ENCODE data around the gene RNF43.

Gene RNF43

DNA sequence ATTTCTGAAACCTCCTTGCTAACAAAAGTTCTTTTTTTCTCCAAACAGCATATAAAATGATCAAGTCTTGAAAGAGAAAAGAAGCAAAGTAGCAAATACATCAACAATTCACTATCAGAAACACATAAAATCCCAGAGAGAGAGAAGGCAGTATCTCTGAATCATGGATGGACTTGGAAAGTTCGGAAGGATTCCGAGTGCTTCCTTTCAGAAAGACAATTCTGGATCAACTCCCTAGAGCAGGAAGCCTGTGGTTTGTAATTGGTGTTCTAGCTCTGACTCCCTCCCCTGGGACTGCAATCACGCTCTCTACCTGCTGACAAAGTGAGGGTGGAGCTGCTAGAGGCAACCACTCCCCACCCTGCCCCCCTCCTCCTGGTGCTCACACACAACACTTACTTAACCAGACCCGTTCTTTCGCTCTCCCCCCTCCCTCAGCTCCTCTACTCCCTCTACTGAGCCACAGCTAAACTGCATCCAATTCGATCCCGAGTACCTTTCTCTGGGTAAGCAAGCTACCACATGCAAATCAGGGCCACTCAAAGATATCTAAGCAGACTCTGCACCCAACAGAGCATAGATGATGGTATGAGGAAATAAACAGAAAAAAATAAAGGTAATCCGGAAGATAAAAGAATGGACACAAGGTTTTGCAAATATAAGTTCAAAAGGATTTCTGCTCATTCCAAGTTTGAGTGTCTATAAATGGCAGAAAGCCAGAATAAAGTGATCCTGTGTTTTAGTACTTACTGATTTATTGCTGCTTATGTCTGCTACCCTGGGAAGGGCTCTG is at the start of gene RNF43:
Gene RNF43, minus strand, starts transcription at position 235 of the 793 bp plus-strand sequence. CDS start 1,957 bp downstream, outside the sequence.
- DNase-seq, result peak; percentile 98

DNA sequence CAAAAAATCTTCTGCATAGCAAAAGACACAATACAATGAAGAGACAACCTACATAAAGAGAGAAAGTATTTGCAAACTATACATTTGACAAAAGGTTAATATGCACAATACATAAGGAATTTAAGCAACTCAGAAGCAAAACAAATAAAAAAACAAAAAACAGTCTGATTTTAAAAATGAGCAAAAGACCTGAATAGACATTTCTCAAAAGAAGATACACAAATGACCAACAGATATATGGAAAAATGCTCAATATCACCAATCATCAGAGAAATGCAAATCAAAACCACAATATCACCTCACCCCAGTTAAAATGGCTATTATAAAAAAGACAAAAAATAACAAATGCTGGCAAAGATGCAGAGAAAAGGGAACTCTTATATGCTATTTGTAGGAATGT is 38.2 kb upstream of the RNF43 start:
- DNase-seq, result no peak

DNA sequence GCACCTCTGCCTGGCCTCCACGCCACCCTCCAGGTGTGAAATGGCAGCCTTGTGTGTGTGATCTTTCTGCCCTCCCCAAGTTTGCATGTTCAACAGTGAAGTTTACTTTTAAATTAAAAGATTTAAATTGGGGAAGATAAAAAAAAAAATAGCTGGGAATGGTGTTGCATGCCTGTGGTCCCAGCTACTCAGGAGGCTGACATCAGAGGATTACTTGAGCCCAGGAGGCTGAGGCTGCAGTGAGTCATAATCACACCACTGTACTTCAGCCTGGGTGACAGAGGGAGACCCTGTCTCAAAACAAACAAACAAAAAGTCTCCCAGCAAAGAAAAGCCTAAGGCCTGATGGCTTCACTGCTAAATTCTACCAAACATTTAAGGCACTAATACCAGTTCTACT is 35.4 kb upstream of the RNF43 start:
- no peak for DNase-seq

DNA sequence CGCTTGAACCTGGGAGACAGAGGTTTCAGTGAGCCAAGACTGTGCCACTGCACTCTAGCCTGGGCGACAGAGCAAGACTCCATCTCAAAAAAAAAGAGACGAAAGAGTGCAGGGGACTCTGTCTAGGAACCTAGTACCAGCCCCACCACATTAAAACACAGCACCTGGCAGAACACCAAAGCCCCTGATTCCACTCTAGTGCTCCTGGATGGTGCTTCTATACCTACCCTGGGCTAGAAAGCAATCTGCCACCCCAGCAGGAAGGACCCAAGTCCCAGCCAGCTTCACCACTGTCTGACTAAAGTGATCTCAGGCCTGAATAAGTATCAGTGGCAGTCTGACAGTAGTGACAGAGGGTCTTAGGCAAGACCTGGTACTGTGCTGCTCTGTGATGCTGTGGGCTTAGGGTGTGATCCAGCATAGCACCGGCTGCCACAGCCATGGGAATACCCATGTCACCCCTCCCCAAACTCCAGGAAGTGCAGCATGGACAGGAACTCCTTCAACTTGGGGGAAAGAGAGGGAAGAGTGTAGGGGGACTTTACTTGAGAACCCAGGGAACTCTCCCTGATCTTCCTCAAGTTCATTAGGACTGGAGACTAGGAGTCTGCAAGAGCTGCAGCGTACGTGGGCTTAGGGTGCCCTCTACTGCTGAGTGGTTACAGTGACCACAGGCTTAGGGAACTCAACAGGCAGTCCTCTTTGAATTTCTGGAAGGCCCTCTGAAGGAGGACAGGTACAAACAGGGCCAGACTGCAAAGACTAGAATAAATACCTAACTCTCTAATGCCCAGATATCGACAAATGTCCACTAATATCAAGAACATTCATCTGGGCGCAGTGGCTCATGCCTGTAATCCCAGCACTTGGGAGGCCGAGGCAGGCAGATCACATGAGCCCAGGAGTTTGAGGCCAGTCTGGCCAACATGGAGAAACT is 30.0 kb upstream of the RNF43 start:
- DNase-seq, result peak; percentile 89

DNA sequence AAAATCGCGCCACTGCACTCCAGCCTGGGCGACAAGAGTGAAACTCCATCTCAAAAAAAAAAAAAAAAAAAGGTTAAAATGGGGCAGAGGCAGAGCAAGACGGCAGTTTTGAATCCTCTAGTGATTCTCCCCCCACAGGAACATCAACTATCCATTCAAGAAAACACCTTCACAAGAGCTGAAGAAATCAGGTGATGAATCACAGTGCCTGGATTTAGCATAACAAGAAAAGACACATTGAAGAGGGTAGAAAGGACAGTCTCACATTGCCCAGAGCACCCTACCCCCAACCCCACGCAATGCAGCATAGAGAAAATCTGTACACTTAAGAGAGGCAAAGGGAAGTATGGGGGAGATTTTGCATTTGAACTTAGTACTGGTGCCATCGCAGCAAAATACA is 28.8 kb upstream of the RNF43 start:
- DNase-seq, result no peak

DNA sequence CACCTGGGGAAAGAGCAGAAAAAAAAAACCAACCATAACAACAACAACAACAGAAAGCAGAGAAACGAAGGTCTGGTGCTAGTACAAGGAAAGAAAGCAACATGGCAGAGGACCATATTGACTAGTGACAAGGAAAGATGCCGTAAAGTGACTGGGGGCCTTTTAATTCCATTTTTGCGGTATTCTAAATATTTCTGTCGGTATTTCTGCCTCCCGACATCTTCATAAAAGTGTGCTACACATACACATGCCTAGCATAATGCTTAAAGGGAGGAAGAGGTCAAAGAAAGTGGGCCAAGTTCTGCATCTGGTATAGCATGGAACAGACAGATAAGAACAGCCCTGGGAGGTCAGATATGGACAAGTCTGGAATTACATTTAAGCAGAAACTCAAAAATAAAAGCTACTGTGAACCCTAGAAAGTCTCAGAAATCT is 19.5 kb upstream of the RNF43 start:
- DNase-seq, result no peak

DNA sequence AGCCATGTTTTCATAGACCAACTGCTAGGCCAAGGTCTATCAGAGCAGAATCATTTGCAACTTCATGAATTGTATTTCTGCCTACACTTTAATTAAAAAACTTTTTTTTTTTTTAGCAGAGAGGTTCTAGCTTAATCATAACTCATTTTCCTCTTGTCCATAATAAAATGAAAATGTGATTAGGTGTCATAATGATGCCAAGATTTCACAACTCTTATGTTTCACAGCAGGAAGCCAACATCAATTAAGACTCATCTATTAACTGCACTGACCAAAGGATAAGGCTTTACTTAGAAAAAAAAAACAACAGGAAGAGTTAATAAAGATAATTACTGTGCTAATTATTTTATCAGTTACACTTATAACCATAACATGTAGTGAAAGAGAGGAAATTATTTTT is 18.9 kb upstream of the RNF43 start:
- no peak for DNase-seq

DNA sequence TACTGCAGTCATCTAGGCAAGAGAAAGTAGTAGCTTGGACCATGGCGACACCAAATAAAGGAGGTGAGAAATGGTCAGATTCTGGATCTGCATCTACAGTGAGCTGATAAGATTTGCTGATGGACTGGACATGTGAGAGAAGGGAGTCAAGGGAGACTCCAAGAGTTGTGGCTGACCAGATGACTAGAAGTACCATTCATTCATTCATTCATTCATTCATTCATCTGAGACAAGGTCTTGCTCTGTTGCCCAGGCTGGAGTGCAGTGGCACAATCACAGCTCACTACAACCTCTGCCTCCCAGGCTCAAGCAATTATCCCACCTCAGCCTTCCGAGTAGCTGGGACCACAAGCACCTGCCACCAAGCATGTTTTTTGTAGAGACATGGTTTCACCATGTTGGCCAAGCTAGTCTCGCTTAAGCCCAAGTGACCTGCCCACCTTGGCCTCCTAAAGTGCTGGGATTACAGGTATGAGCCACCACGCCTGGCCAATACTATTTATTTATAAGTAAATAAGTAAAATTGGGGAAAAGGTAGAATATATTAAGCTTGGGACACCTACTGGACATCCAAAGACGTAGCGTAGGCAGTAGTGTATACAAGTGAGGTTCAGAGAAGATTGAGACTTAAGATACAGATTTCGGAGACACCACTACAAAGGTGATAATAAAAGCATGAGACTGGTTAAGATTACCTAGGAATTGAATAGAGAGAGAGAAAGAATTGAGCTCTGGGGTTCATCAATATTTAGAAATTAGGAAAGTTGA is 15.7 kb upstream of the RNF43 start:
- peak; percentile 11 for DNase-seq

DNA sequence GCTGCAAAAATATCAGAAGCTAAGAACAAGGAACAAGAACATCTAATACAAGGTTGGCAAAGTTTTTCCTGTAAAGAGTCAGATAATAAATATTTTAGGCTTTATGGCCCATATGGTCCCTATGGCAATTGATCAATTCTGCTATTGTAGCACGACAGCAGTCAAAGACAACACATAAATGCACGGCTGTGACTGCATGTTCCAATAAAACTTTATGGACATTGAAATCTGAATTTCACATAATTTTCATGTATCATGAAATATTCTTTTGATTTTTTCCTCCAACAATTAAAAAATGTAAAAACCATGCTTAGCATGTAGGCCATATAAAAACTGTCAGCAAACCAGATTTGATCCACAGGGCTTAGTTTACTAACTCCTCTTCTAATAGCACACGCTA is 10.5 kb upstream of the RNF43 start:
- no peak for DNase-seq

DNA sequence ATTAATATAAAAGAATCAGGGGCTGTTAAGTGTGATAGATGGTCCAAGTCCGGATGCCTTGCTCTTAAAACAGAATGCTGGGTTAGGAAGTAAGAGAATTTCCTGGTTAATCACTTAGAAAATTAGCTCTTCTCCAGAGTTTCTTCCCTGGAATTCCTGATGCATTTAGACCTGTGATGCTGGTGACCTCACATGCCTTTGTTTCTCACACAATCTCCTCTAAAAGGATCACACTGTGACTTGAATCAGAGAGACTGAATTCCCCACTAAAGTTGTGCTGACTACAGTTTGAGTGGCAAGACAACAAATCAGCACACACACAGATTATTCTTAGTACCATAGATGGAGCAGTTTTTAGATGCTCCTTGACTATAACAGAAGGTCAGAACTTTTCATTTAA is 4.4 kb upstream of the RNF43 start:
- DNase-seq, result no peak

DNA sequence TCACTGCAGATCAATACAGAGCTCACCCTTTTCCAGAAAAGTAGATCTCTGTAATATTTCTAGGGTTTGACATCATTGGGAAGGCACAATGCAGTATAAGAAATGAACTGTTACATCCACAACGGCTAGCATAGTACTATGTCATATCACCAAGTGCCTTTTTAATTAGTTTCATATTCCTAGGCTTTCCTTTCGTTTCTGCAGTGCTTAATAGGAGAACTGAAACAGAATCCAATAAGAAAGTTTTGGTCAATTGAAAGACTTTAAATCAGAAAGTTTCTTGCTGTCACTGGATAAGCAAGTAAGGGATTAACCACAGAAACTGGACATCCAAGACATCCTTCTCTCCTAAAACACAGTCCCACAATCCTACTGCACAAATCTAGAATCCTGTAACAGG is 3.5 kb upstream of the RNF43 start:
- no peak for DNase-seq

DNA sequence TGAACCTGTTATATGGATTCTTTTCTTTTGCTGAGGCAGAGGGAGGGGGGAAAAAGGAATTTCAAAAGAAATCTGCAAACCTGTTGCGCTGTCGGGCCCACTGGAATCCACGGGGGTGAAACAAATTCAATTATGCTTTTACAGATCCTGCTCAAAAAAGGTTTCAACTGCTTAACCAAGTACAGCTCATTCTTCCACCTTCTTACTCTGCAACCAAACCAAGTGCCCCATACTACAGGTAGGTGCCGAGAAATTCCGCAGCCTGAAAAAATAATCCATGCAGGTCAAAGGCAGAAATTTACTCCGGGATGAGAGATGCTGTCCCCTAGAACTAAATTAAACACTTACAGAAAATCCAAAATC is 416 bp downstream of the RNF43 start:
- peak; percentile 32 for DNase-seq

DNA sequence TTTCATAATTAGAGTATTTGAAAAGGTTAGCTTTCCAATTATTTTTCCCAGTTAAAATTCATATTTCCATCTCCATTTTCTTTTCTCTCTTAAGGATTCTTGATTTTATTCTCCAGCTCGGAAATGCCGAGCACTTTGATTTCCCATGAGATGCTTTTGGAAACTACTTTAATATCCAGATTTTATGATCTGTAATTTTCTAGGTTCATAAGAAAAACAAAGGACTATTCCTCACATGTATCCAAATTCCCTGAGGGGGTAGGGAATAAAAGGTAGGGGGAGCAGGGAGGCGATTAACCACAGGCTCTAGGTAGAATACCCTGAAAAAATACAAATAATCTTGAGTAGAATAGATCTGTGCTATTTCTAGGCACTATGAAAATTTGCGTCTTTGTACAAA is 938 bp downstream of the RNF43 start:
- DNase-seq, result no peak

DNA sequence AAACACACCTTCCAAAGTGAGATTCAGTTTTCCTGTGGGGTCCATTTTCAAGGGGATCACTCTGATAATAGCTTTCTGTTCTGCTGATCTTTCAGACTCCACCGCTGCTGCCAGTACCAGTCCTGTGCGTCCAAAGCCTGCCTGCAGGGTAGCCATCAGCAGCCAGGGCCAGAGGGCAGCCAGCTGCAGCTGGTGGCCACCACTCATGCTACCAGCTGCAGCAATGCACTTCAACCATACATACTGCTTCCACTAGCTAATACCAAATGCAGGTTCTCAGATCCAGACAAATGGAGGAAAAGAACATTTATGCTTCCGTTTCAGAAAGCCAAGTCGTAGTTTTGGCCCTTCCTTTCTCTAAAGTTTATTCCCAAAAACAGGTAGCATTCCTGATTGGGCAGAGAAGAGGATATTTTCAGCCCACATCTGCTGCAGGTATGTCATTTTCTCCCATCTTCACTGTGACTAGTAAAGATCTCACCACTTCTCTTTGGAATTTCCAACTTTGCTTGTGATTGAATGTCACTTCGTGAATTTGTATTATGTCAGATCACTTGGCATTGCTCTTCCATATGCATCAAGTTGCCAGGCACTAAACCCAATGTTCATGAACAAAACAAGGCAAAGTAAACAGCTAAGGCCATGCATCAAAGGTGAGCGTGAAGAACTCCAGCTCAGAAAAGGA is 1.8 kb downstream of the RNF43 start:
- DNase-seq, result peak; percentile 86

DNA sequence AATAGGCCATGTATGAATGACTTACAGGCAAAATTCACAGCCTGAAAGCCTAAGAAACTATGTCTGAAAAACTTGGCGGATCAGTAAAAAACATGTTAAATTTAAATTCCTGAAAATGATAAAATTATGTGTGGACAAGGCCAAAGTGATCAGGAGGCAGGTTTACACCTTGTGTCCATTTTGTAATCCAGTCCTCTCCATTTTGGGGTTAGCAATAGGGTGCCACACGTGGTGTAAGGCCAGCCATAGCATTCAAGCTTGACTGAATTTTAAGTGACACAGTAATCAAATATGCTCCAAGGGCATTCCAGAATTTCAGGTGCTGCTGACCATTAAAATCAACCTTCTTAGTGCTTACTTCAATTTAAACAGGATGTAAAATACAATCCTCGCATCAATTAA is 2.7 kb downstream of the RNF43 start:
- DNase-seq, result peak; percentile 55

DNA sequence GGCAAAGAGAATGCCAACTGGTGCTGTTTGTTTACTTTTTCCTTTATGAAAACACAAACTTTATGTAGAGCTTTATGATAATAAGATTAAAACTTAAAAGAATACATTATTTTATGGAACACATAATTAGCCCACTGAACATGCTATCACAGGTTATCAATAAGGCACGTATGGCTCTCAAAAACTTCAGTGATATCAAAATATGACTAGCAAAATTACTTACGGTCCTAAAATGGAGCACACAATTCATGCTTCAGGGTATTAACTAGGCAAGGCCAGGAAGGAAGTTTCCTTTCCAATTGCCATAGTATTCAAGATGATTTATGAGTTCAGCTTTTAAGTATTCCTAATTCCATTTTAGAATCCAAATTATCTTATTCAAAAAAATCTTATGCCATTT is 3.6 kb downstream of the RNF43 start:
- no peak for DNase-seq

DNA sequence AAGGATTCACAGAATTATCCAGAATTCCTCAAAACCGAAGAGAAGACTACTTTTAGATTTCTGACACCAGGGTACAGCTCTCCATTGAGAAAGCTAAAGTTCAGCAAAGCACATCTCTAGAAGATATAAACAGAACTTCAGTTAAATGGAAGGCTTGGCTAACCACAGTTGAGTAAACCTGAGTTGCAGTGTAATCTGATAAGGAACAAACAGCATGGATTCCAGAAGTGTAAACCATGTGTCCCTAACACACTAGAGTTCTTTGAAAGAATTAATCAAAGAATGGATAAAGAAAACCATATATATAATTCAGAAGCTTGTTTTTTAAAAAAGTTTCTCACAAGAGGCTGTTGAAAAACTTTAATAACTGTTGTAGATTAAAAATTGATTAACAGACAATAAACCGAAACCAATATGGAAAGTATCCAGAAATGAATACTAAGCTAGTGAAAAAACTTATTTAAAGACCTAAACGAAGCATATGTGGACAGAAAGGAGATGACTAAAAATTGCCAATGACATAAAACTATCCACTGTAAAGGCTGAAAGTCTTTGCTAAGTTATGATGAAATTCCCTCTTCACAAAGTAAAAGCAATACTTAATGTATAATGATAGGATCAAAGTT is 4.3 kb downstream of the RNF43 start:
- DNase-seq, result peak; percentile 25

DNA sequence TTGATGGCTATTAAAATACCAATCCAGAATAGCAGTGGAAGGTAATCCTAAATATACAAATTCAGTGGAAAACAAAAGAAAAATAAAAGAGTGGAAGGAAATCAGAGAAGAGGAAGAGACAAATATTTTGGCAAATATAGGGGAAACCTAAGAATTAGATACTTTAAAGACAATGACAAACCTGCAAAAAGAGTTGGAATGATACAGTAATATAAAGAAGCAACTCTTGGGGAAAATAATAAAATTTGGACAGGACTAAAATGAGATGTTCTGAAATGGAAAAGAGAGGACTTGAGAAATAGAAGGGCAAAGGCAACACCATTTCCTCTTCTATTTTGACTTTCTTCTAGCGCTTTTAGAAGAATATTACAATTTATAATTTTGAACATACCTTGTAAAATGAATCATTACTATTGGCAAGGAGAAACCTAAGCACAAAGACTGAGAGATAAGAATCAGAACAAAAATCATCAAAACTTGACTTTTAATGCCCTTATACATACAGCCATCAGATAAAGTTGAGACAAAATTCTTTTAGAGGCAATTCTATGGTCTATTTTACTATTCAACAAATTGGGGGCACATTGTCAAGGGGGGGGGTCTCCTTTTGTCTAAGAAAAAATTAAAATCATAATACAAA is 5.2 kb downstream of the RNF43 start:
- no peak for DNase-seq

DNA sequence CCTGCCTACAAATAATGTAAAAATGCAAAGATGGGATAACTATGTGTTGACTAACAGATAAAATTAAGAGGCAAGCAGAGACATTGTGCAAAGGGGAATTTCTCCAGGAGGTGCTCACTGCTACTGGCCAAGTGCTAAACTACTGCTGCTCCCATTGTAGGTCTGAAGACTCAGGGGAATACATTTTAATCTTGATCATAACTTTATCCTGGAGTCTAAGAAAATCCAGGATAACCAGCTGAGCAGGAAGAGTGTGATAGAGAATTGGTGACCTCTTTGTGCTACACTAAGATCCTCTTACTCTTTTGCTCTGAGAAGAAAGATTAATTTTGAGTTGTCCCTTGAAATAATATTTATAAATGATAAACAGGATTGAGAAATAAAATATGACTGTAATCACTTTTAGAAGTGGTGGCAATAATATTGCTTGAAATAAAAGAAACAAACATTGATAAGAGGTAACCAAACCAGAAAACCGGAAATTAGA is 5.9 kb downstream of the RNF43 start:
- DNase-seq, result no peak

DNA sequence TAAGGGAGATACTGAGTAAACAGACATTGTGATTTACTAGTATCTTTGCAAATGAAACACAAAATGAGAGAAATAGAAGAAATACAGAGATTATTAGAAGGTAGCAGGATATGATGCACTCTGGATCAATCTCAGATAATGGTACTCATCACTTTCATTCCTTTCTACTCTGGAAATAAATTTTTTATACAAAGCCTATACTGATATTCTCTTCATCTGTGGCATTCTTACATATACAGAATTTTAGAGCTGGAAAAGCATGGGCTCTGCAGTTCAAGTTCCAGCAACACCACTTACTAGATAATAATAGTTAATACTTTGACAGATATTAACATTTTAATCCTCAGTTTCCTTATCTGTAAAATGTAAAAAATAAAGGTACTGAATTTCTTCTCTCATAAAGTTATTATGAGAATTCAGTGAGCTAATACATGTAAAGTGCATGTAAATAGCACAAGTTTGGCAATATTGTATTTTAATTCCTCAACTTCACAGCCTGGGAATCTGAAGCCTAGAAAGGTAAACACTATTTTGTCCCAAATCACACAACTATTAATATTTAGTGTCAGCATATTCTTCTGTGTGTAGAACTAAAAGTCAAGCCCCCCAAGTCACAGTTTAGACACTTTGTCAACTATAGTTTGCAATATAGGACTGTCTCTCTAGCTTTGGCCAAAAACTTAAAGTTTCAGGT is 6.5 kb downstream of the RNF43 start:
- DNase-seq, result no peak

DNA sequence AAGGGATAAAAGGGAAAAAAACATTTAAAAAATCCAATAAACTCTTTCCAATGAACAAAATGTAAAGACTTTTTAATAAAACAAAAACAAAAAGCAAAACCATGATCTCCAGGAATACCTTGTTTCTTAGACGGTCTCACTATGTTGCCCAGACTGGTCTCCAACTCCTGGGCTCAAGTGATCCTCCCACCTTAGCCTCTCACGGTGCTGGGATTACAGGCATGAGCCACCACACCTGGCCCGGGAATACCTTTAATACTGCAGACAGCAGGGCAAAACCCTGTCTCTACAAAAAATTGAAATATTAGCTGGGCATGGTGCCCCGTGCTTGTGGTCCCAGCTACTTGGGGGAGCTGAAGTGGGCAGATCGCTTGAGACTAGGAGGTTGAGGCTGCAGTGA is 7.9 kb downstream of the RNF43 start:
- no peak for DNase-seq
